OCI-LY7 (cell line): ENCODE measurements around the gene MIEF1.

Source experiments
- EZH2phosphoT487 ChIP-seq: fragments of 200-600 bp; sonication (generic); IDR thresholded peaks from 2 replicates; pipeline ENCODE4 v1.6.1; 2018; ENCODE audit warnings: low read depth, borderline replicate concordance, mild to moderate bottlenecking, mixed run types, antibody characterized with exemption, low read length, moderate library complexity, mixed read lengths
- TF ChIP-seq, protein P1 (sequence below): fragments of 200-600 bp; sonication (generic); conservative IDR thresholded peaks from 2 replicates; pipeline ENCODE4 v1.5.1; 2014; ENCODE audit warnings: mild to moderate bottlenecking, antibody characterized with exemption, low read length, moderate library complexity, mixed read lengths

- TF ChIP-seq, protein P1, sequence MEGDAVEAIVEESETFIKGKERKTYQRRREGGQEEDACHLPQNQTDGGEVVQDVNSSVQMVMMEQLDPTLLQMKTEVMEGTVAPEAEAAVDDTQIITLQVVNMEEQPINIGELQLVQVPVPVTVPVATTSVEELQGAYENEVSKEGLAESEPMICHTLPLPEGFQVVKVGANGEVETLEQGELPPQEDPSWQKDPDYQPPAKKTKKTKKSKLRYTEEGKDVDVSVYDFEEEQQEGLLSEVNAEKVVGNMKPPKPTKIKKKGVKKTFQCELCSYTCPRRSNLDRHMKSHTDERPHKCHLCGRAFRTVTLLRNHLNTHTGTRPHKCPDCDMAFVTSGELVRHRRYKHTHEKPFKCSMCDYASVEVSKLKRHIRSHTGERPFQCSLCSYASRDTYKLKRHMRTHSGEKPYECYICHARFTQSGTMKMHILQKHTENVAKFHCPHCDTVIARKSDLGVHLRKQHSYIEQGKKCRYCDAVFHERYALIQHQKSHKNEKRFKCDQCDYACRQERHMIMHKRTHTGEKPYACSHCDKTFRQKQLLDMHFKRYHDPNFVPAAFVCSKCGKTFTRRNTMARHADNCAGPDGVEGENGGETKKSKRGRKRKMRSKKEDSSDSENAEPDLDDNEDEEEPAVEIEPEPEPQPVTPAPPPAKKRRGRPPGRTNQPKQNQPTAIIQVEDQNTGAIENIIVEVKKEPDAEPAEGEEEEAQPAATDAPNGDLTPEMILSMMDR: no peak
- no peak for TF ChIP-seq EZH2phosphoT487
Observed at GRCh38 chr22:39558950-39559349, 56.9 kb downstream of the MIEF1 start.
